ENCODE measurements around the gene SHANK1. TPM values are rescaled to one million over a fixed set of nuclear protein-coding genes. Genes with fewer than 3 reads are reported as not detected.
A peak's percentile ranks its signal among the peaks of the same experiment; 100 is the strongest.

Gene SHANK1
- total RNA-seq, 1 donor: 7.8 TPM

- no peak for TF ChIP-seq CTCF (IDR thresholded peaks at IDR 0.05; ENCODE audit: insufficient read depth, low read depth, low read length)
- no peak overlapping the region for H3K4me3 ChIP-seq (ENCODE audit: low read depth, low read length)
- no peak for DNase-seq (ENCODE audit: low read depth)
Observed at GRCh38 chr19:50686310-50687032, 33.1 kb downstream of the SHANK1 start.

- DNase-seq (ENCODE audit: low read depth): peak; percentile 48
- no peak overlapping the region for H3K4me3 ChIP-seq (ENCODE audit: low read depth, low read length)
- no peak for TF ChIP-seq CTCF (IDR thresholded peaks at IDR 0.05; ENCODE audit: insufficient read depth, low read depth, low read length)
Observed at GRCh38 chr19:50679177-50680125, 40.2 kb downstream of the SHANK1 start.

GRCh38 chr19:50678323-50678722, 41.3 kb downstream of the SHANK1 start:
- no peak for TF ChIP-seq CTCF (IDR thresholded peaks at IDR 0.05; ENCODE audit: insufficient read depth, low read depth, low read length)
- H3K4me3 ChIP-seq (ENCODE audit: low read depth, low read length): no peak overlapping the region
- no peak for DNase-seq (ENCODE audit: low read depth)

GRCh38 chr19:50677636-50678035, 42.0 kb downstream of the SHANK1 start:
- TF ChIP-seq CTCF (IDR thresholded peaks at IDR 0.05; ENCODE audit: insufficient read depth, low read depth, low read length): no peak
- no peak for DNase-seq (ENCODE audit: low read depth)
- no peak overlapping the region for H3K4me3 ChIP-seq (ENCODE audit: low read depth, low read length)

- H3K4me3 ChIP-seq (ENCODE audit: low read depth, low read length): no peak overlapping the region
- no peak for DNase-seq (ENCODE audit: low read depth)
- no peak for TF ChIP-seq CTCF (IDR thresholded peaks at IDR 0.05; ENCODE audit: insufficient read depth, low read depth, low read length)
Observed at GRCh38 chr19:50676625-50677197, 42.9 kb downstream of the SHANK1 start.

GRCh38 chr19:50673118-50673517, 46.5 kb downstream of the SHANK1 start:
- DNase-seq (ENCODE audit: low read depth): no peak
- no peak for TF ChIP-seq CTCF (IDR thresholded peaks at IDR 0.05; ENCODE audit: insufficient read depth, low read depth, low read length)
- H3K4me3 ChIP-seq (ENCODE audit: low read depth, low read length): no peak overlapping the region
